ENCODE results near the gene EXOC3L4. TPM values are rescaled to one million over a fixed set of nuclear protein-coding genes. Genes with fewer than 3 reads are reported as not detected.

The EXOC3L4 gene
- total RNA-seq, 1 experiment from 2014 or later: 1.7 TPM

DNA sequence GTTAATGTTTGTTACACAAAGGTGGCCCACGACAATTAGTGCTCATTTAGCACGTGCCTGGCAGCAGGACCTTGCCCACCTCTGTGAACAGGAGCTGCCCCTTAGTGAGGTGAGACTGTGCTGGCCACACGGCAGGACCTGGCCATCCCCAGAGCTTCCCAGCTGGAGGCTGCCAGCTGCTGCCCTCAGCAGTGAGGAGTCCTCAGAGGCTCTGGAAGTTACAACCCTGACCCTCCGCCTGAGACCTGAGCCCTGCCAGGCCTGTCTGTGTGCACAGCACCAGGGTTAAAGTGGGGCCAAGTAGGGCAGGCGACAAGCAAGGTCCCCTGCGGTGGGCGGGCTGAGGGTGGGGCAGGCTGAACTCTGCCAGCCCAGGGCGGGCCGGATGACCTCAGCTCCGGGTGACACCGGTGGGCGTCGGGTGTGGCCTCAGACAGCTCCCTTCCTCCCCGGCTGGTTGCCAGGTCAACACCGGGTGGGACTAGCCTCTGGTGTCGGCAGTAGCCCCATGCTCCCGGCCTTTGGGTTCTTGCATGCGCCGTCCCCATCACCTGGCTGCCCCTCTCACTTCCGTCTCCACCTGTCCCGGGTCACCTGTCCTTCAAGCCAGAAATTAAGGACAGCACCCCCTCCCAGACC is 19.7 kb upstream of the EXOC3L4 start:
- Histone ChIP-seq H4K20me1 (ENCODE audit: insufficient read depth) (no peaks in the 10 kb centered on the region), H3F3A (ENCODE audit: insufficient read depth, low read depth) (peaks cover 43% of the 10 kb centered on the region; the same call in 1 of the 2 replicates), H3K27ac (peak overlapping the region; percentile 49), H3K27me3 (ENCODE audit: insufficient read depth, low read depth) (no peaks in the 10 kb centered on the region), H3K4me1 (replicated peaks; ENCODE audit: insufficient read depth) (peaks cover 52% of the 10 kb centered on the region), H3K9me2 (ENCODE audit: insufficient read depth) (no peaks in the 10 kb centered on the region), H3K4me2 (peak overlapping the region; percentile 94), H3K36me3 (ENCODE audit: low read depth) (no peaks in the 10 kb centered on the region), H3K79me2 (ENCODE audit: low read depth) (no peaks in the 10 kb centered on the region), H3K4me3 (peak overlapping the region; percentile 76), H3K9me3 (ENCODE audit: insufficient read depth, low read depth) (no peaks in the 10 kb centered on the region), H2AFZ (peak overlapping the region; percentile 91)
- intact Hi-C loops (cut with micrococcal nuclease; ENCODE audit: unreplicated experiment): loop anchor here (1.0 to 10.0 kb wide), 7 partner anchors 49 to 466 kb away; partner anchors contain the start of genes EIF5 and TRAF3
- BruUV-seq (replicated peaks): TSS peak; percentile 26
- TF ChIP-seq EZH2 (IDR thresholded peaks at IDR 0.05; ENCODE audit: low read depth) (no peak), CTCF (conservative IDR thresholded peaks at IDR 0.05) (no peak)
- peak; percentile 87 to 88 for DNase-seq
- ChIA-PET POLR2A (ENCODE audit: unreplicated experiment) (interaction anchor here (0.6 to 0.8 kb wide), 3 partner anchors 19 to 148 kb away, joined by 3 to 9 read pairs (median 4); no protein-coding TSS in a partner anchor), CTCF (interaction anchor here (0.6 to 1.7 kb wide), 13 partner anchors 12 to 380 kb away, joined by 3 to 9 read pairs (median 3); no protein-coding TSS in a partner anchor)

GRCh38 chr14:103078420-103078749 is 16.1 kb upstream of the EXOC3L4 start:
- Histone ChIP-seq H3K9me3 (ENCODE audit: insufficient read depth, low read depth) (no peaks in the 10 kb centered on the region; the same call in 1 of the 2 replicates), H2AFZ (no peak overlapping the region), H3K9me2 (ENCODE audit: insufficient read depth) (no peaks in the 10 kb centered on the region), H3K4me1 (replicated peaks; ENCODE audit: insufficient read depth) (peaks cover 26% of the 10 kb centered on the region), H3K36me3 (ENCODE audit: low read depth) (no peaks in the 10 kb centered on the region), H3F3A (ENCODE audit: insufficient read depth, low read depth) (peaks cover 30% of the 10 kb centered on the region; the same call in 1 of the 2 replicates), H3K4me3 (no peak overlapping the region), H3K27ac (no peak overlapping the region), H3K79me2 (ENCODE audit: low read depth) (no peaks in the 10 kb centered on the region), H3K27me3 (ENCODE audit: insufficient read depth, low read depth) (no peaks in the 10 kb centered on the region), H3K4me2 (no peak overlapping the region; the same call in 1 of the 2 replicates), H4K20me1 (ENCODE audit: insufficient read depth) (no peaks in the 10 kb centered on the region)
- TF ChIP-seq EZH2 (IDR thresholded peaks at IDR 0.05; ENCODE audit: low read depth): no peak
- TF ChIP-seq CTCF (conservative IDR thresholded peaks at IDR 0.05): peak; percentile 96
- POLR2A ChIA-PET (ENCODE audit: unreplicated experiment): no interaction called here
- CTCF ChIA-PET: interaction anchor here (0.7 kb wide), 1 partner anchor 27 kb away, joined by 3 read pairs; no protein-coding TSS in a partner anchor
- intact Hi-C loops (cut with micrococcal nuclease; ENCODE audit: unreplicated experiment): loop anchor here (1.0 to 10.0 kb wide), 8 partner anchors 27 to 384 kb away; partner anchors contain the start of gene TRAF3
- no TSS peak for BruUV-seq (replicated peaks)
- DNase-seq: peak; percentile 88 to 93

DNA sequence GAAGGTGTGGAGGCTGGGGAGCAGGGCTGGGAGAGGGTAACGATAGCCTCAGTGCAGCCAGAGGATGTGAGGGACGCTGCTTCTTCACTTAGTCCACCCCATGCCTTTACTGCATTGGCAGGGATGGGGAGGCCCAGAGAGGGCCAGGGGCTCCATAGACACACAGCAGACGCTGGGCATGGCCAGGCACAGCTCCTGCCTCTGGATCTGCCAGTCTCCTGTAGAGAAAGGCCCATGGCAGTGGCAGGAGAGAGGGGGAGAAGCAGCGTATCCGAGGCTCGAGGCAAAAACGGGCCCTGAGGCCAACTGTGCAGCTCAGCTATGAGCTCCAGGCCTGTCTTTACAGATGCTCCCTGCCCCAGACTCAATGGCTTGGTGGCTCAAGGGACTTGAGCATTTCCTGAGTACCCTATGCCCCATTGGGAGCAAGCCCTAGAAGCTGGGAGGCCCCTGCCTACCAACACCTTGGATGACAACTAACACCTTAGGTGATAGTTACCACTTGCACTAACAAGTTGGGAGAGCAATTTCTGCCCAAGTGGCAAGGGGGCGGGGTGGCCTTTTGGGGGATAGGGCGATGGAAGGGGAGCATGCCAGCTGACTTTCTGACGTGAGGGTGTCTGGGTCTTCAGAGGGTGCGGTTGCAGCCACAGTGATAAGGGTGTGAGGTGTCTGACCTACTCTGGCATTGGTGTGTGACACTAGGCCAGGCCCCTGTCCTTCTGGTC is 15.5 kb upstream of the EXOC3L4 start:
- TF ChIP-seq CTCF (conservative IDR thresholded peaks at IDR 0.05) (no peak), EZH2 (IDR thresholded peaks at IDR 0.05; ENCODE audit: low read depth) (no peak)
- Histone ChIP-seq H3K9me3 (ENCODE audit: insufficient read depth, low read depth) (no peaks in the 10 kb centered on the region; the same call in 1 of the 2 replicates), H3K4me3 (no peak overlapping the region), H3K27me3 (ENCODE audit: insufficient read depth, low read depth) (no peaks in the 10 kb centered on the region), H3K36me3 (ENCODE audit: low read depth) (no peaks in the 10 kb centered on the region), H3K27ac (no peak overlapping the region), H3K79me2 (ENCODE audit: low read depth) (no peaks in the 10 kb centered on the region), H3K4me1 (replicated peaks; ENCODE audit: insufficient read depth) (peaks cover 20% of the 10 kb centered on the region), H3K9me2 (ENCODE audit: insufficient read depth) (no peaks in the 10 kb centered on the region), H3F3A (ENCODE audit: insufficient read depth, low read depth) (peaks cover 28% of the 10 kb centered on the region; the same call in 1 of the 2 replicates), H3K4me2 (no peak overlapping the region; the same call in 1 of the 2 replicates), H4K20me1 (ENCODE audit: insufficient read depth) (no peaks in the 10 kb centered on the region), H2AFZ (no peak overlapping the region)
- DNase-seq: no peak
- POLR2A ChIA-PET (ENCODE audit: unreplicated experiment): interaction anchor here (0.6 kb wide), 2 partner anchors 12 to 253 kb away, joined by 4 read pairs; no protein-coding TSS in a partner anchor
- CTCF ChIA-PET: interaction anchor here (0.5 to 0.9 kb wide), 3 partner anchors 26 to 248 kb away, joined by 3 to 13 read pairs (median 10); no protein-coding TSS in a partner anchor
- no TSS peak for BruUV-seq (replicated peaks)
- intact Hi-C loops (cut with micrococcal nuclease; ENCODE audit: unreplicated experiment): loop anchor here (1.0 to 10.0 kb wide), 8 partner anchors 26 to 384 kb away; partner anchors contain the start of gene TRAF3
